Activated B cell treated with CpG ODN at 0.5 μM for 24 hours (primary cell): ENCODE data around the gene DZIP1L. TPM values are rescaled to one million over a fixed set of nuclear protein-coding genes. Genes with fewer than 3 reads are reported as not detected.

Experiments
- ATAC-seq: fragments of 200-7000 bp; cut with Tn5 transposase; one replicate; pipeline ENCODE4 v1.10.0; 2021; ENCODE audit warnings: low read depth, mild to moderate bottlenecking, moderate library complexity
- CTCF ChIA-PET: fragments of 350-600 bp; sonication (Branson Sonifier 250); formaldehyde crosslinking; loops from one replicate; lab custom pipeline; 2021; ENCODE audit warnings: antibody characterized with exemption; lab: Charles Lee
- POLR2A ChIA-PET: fragments of 350-600 bp; sonication (Branson Sonifier 250); formaldehyde crosslinking; loops from one replicate; lab custom pipeline; 2021; ENCODE audit warnings: antibody characterized with exemption; lab: Charles Lee
- DNase-seq: peaks from one replicate; pipeline ENCODE4 v3.0.0; 2022
- H3K27ac Mint-ChIP-seq: one replicate; pipeline ENCODE4 v1.8.0; 2020; ENCODE audit warnings: mixed read lengths
- H3K27me3 Mint-ChIP-seq: one replicate; pipeline ENCODE4 v1.8.0; 2021; ENCODE audit warnings: mixed read lengths
- H3K36me3 Mint-ChIP-seq: one replicate; pipeline ENCODE4 v1.8.0; 2021; ENCODE audit warnings: low read depth, mixed read lengths
- H3K4me1 Mint-ChIP-seq: one replicate; pipeline ENCODE4 v1.8.0; 2021; ENCODE audit warnings: mixed read lengths
- H3K4me3 Mint-ChIP-seq: one replicate; pipeline ENCODE4 v1.8.0; 2020; ENCODE audit warnings: mild to moderate bottlenecking, mixed read lengths
- H3K9me3 Mint-ChIP-seq: one replicate; pipeline ENCODE4 v1.8.0; 2020; ENCODE audit warnings: mixed read lengths
- intact Hi-C: fragments of 100-400 bp; cut with micrococcal nuclease; formaldehyde crosslinking; loops from one replicate; pipeline ENCODE4 v1.15.1; 2024
- total RNA-seq: library from RNA; stranded (reverse); gene quantifications from 2 replicates; pipeline ENCODE4 v1.2.3, GENCODE V29; 2022
- TF ChIP-seq, protein P1 (sequence below): fragments of 200-600 bp; IDR thresholded peaks from one replicate; pipeline ENCODE4 v1.8.0; 2022; ENCODE audit warnings: antibody characterized with exemption, mild to moderate bottlenecking

DZIP1L gene
- total RNA-seq, 1 donor from 2014 or later = not detected

DNA sequence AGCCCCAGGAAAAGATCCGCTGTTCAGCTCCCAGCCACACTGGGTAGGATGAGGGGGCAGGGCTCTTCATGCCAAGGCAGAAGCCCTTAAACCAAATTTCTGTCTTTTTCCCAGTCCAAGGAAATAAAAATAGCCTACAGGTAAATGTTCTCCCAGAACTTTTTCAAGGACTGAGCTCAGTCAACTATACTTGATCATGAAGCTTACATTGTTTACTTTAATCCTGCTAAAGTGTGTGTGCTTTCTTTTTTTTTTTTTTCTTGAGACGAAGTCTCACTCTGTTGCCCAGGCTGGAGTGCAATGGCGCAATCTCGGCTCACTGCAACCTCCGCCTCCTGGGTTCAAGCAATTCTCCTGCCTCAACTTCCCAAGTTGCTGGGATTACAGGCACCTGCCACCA, 87.6 kb downstream of the DZIP1L start:
- peaks cover 11% of the 10 kb centered on the region for H3K27me3 Mint-ChIP-seq
- no peak overlapping the region for H3K4me3 Mint-ChIP-seq
- no peaks in the 10 kb centered on the region for H3K4me1 Mint-ChIP-seq
- intact Hi-C loops = no loop called here
- H3K36me3 Mint-ChIP-seq = no peaks in the 10 kb centered on the region
- DNase-seq (no peak), ATAC-seq (no peak)
- ChIA-PET POLR2A (no interaction called here), CTCF (no interaction called here)
- no peak overlapping the region for H3K27ac Mint-ChIP-seq
- TF ChIP-seq, protein P1, sequence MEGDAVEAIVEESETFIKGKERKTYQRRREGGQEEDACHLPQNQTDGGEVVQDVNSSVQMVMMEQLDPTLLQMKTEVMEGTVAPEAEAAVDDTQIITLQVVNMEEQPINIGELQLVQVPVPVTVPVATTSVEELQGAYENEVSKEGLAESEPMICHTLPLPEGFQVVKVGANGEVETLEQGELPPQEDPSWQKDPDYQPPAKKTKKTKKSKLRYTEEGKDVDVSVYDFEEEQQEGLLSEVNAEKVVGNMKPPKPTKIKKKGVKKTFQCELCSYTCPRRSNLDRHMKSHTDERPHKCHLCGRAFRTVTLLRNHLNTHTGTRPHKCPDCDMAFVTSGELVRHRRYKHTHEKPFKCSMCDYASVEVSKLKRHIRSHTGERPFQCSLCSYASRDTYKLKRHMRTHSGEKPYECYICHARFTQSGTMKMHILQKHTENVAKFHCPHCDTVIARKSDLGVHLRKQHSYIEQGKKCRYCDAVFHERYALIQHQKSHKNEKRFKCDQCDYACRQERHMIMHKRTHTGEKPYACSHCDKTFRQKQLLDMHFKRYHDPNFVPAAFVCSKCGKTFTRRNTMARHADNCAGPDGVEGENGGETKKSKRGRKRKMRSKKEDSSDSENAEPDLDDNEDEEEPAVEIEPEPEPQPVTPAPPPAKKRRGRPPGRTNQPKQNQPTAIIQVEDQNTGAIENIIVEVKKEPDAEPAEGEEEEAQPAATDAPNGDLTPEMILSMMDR = no peak
- no peaks in the 10 kb centered on the region for H3K9me3 Mint-ChIP-seq

DNA sequence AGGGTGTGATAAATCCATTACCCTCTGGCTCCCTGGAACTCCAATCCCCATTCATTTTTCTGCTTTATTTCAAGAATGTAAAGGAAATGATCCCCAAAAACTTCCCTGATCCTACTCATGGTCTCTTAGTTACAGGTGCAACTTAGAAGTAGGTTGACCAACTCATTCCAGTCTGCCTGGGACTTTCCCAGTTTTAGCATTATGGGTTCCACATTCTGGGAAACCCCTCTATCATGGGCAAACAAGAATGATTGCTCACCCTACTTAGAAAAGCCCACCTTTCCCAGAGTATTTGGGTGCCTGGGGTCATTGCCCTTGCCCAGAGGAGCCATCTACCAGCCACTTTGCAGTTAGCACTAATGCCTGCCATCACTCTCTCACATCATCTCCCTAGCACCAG, 89.9 kb downstream of the DZIP1L start:
- TF ChIP-seq, protein P1 = no peak
- POLR2A ChIA-PET = no interaction called here
- Mint-ChIP-seq H3K27ac (no peak overlapping the region), H3K4me3 (no peak overlapping the region), H3K4me1 (no peaks in the 10 kb centered on the region), H3K27me3 (peaks cover 5% of the 10 kb centered on the region), H3K9me3 (no peaks in the 10 kb centered on the region), H3K36me3 (no peaks in the 10 kb centered on the region)
- ATAC-seq (no peak), DNase-seq (no peak)
- CTCF ChIA-PET = no interaction called here
- intact Hi-C loops = no loop called here

DNA sequence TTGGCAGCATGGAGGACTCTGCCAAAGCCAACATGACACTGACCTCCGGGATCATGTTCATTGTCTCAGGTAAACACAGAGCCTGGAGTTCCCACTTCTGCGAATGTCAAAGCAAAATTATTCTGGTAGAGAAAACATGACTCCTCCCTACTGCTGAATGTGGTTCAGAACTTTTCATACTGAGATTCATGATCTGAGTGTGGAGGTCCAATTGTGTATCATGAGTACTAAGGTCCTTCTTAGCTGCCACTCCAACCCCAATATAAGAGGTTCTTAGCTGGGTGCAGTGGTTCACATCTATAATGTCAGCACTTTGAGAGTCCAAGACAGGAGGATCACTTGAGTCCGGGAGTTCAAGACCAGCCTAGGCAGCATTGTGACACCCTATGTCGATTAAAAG, 91.7 kb downstream of the DZIP1L start:
- Mint-ChIP-seq H3K4me1 (no peaks in the 10 kb centered on the region), H3K27ac (no peak overlapping the region), H3K4me3 (no peak overlapping the region), H3K9me3 (no peaks in the 10 kb centered on the region), H3K27me3 (peaks cover 5% of the 10 kb centered on the region), H3K36me3 (no peaks in the 10 kb centered on the region)
- CTCF ChIA-PET = no interaction called here
- DNase-seq (no peak), ATAC-seq (no peak)
- TF ChIP-seq, protein P1 = no peak
- POLR2A ChIA-PET = no interaction called here
- intact Hi-C loops = no loop called here

DNA sequence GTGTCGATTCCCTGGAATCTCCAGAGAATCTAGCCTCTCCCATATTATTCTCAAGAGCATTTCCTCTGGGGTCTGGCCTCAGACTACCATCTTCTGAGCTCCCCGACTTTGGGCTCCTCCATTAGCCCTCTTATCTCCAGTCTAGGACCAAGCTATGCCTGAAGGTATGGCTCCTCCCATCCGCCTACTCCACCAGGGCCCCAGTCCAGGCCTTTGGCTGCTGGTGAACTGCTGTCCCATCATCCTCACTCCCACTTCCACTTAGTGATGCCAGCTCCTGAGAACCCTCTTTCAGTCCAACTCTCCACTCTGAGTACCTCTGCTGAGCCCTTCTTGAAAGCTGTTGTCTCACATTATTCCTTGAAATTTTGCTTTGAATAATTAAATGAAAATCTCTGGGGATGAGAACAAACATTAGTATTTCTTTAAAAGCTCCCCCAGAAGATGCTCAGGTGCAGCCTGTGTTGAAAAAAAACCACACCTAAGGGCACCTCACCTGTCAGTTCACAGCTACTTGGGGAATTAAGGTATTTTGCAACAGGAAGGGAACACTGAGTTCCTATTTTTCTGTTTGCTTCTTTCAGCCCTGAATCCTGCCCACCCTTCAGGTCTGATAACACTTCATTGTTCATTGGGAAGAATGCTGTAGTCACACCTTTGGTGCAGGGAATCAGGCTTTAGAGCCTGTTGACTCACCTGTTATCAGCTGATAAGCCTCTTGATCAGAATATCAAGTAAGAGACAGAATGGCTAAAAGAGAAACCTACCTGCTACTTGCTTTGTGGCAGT, 95.9 kb downstream of the DZIP1L start:
- no peaks in the 10 kb centered on the region for H3K36me3 Mint-ChIP-seq
- H3K4me3 Mint-ChIP-seq = no peak overlapping the region
- CTCF ChIA-PET = no interaction called here
- no peak for ATAC-seq
- H3K9me3 Mint-ChIP-seq = no peaks in the 10 kb centered on the region
- TF ChIP-seq, protein P1 = no peak
- H3K27ac Mint-ChIP-seq = no peak overlapping the region
- intact Hi-C loops = no loop called here
- no peak for DNase-seq
- H3K4me1 Mint-ChIP-seq = no peaks in the 10 kb centered on the region
- POLR2A ChIA-PET = no interaction called here
- no peaks in the 10 kb centered on the region for H3K27me3 Mint-ChIP-seq

DNA sequence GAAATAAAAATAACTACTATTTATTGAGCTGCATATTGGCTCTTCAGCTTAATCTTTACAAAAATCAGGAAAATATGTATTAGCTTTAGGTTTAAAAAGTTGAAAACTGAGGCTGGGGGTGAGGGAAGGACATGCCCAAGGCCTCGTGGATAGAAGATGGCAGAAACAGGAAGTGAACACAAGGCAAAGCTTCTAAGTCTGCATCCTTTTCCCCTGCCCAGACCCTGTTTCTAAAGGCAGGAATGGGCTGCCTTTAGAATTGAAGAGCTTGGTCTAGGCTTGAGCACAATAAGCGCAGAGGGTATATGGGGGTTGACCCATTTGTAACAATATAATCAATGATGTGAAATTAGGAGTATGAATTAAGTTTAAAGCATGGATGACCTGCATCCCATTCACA, 99.3 kb downstream of the DZIP1L start:
- TF ChIP-seq, protein P1 = no peak
- ChIA-PET CTCF (interaction anchor here (0.9 kb wide), 1 partner anchor 100 kb away, joined by 4 read pairs; no protein-coding TSS in a partner anchor), POLR2A (no interaction called here)
- H3K36me3 Mint-ChIP-seq = no peaks in the 10 kb centered on the region
- peaks cover 4% of the 10 kb centered on the region for H3K27me3 Mint-ChIP-seq
- H3K9me3 Mint-ChIP-seq = no peaks in the 10 kb centered on the region
- ATAC-seq = no peak
- no peak for DNase-seq
- no peak overlapping the region for H3K27ac Mint-ChIP-seq
- H3K4me3 Mint-ChIP-seq = no peak overlapping the region
- no peaks in the 10 kb centered on the region for H3K4me1 Mint-ChIP-seq
- intact Hi-C loops = no loop called here
